H1 (cell line): Measurements from ENCODE around the gene ABI3BP. TPM values are rescaled to one million over a fixed set of nuclear protein-coding genes. Genes with fewer than 3 reads are reported as not detected.

ENCODE experiments used
- CTCF ChIA-PET: fragments of 300-600 bp; sonication (Branson Sonifier 250); formaldehyde crosslinking; loops from one replicate; lab custom pipeline; 2021; ENCODE audit not compliant: partially characterized antibody; lab: Charles Lee
- POLR2A ChIA-PET: fragments of 300-600 bp; sonication (Branson Sonifier 250); formaldehyde crosslinking; loops from one replicate; lab custom pipeline; 2021; ENCODE audit warnings: inconsistent platforms; ENCODE audit not compliant: partially characterized antibody; lab: Charles Lee
- DNase-seq, 2 experiments: peaks; one replicate each; pipeline versions ENCODE4 v3.0.0 to v3.0.0-alpha.2; 2010 to 2022; ENCODE audit warnings: low spot score in 2 of 2, low read depth in 1 of 2, mixed read lengths in 1 of 2
- FAIRE-seq: peaks from 2 replicates; lab custom pipeline; 2011; peaks lifted over from hg19 to GRCh38; lab: Jason Lieb, UNC
- H2AFZ ChIP-seq: 2 replicates; pipeline ENCODE4 v1.8.1; 2012; ENCODE audit warnings: low read length, inconsistent platforms
- H2AK5ac ChIP-seq: 2 replicates; pipeline ENCODE4 v1.6.1; 2013; ENCODE audit warnings: low read depth, low read length
- H2BK120ac ChIP-seq: replicated peaks from 2 replicates; pipeline ENCODE3; 2013; ENCODE audit warnings: low read depth, low read length, inconsistent platforms
- H2BK12ac ChIP-seq: 2 replicates; pipeline ENCODE4 v1.6.1; 2013; ENCODE audit warnings: low read depth, low read length
- H2BK15ac ChIP-seq: 2 replicates; pipeline ENCODE4 v1.6.1; 2013; ENCODE audit warnings: low read length
- H2BK20ac ChIP-seq: 2 replicates; pipeline ENCODE4 v1.6.1; 2013; ENCODE audit warnings: low read length
- H2BK5ac ChIP-seq: 2 replicates; pipeline ENCODE4 v1.6.1; 2013; ENCODE audit warnings: low read depth, low read length
- H3K14ac ChIP-seq: 2 replicates; pipeline ENCODE4 v1.6.1; 2013; ENCODE audit warnings: inconsistent platforms; ENCODE audit not compliant: insufficient read length
- H3K18ac ChIP-seq: 2 replicates; pipeline ENCODE4 v1.6.1; 2013; ENCODE audit warnings: low read length; ENCODE audit errors: extremely low read depth
- H3K23ac ChIP-seq: 2 replicates; pipeline ENCODE4 v1.6.1; 2013; ENCODE audit warnings: inconsistent platforms; ENCODE audit not compliant: insufficient read length
- H3K23me2 ChIP-seq: 2 replicates; pipeline ENCODE4 v1.6.1; 2013; ENCODE audit warnings: low read depth, low read length
- H3K27ac ChIP-seq: 2 replicates; pipeline ENCODE4 v1.6.1; 2011; ENCODE audit warnings: low read depth, low read length, inconsistent platforms
- H3K27me3 ChIP-seq, 4 experiments: replicated peaks in 1 of 4; 1 replicate in 1 of 4; 2 replicates in 3 of 4; pipeline versions ENCODE4 v1.6.1 to v1.8.1; 2011 to 2013; ENCODE audit warnings: low read length in 3 of 4, mild to moderate bottlenecking in 3 of 4, inconsistent platforms in 2 of 4, mixed read lengths in 2 of 4, moderate library complexity in 1 of 4; ENCODE audit not compliant: control insufficient read depth in 3 of 4, insufficient read depth in 3 of 4; ENCODE audit errors: extremely low read depth in 1 of 4
- H3K36me3 ChIP-seq, 4 experiments: 2 replicates each; pipeline versions ENCODE4 v1.6.1 to v1.8.1; 2011 to 2013; ENCODE audit warnings: mild to moderate bottlenecking in 4 of 4, low read length in 3 of 4, moderate library complexity in 2 of 4, control low read depth in 1 of 4, inconsistent platforms in 1 of 4; ENCODE audit not compliant: insufficient read depth in 4 of 4, control insufficient read depth in 2 of 4
- H3K4ac ChIP-seq: replicated peaks from 2 replicates; pipeline ENCODE3; 2013; ENCODE audit warnings: low read length, low read depth, mixed read lengths, inconsistent platforms; ENCODE audit not compliant: insufficient read length
- H3K4me1 ChIP-seq, 4 experiments: replicated peaks in 1 of 4; 1 replicate in 1 of 4; 2 replicates in 3 of 4; pipeline versions ENCODE4 v1.6.1 to v1.8.1; 2011 to 2013; ENCODE audit warnings: low read length in 3 of 4, inconsistent platforms in 2 of 4, mixed read lengths in 1 of 4; ENCODE audit not compliant: insufficient read depth in 4 of 4, control insufficient read depth in 3 of 4
- H3K4me2 ChIP-seq, 2 experiments: 2 replicates each; pipeline versions ENCODE4 v1.6.1 to v1.8.1; 2011 to 2013; ENCODE audit warnings: low read depth in 2 of 2, low read length in 2 of 2, control low read depth in 1 of 2, inconsistent platforms in 1 of 2, mild to moderate bottlenecking in 1 of 2; ENCODE audit not compliant: insufficient read depth in 1 of 2
- H3K4me3 ChIP-seq, 4 experiments: fragments of 200-600, 300-600 bp in 1 of 4; sonication (generic), shearing (Covaris generic), sonication (Bioruptor Twin) in 1 of 4; 2 replicates each; pipeline versions ENCODE4 v1.5.1 to v1.8.1; 2011 to 2016; ENCODE audit warnings: low read length in 4 of 4, low read depth in 3 of 4, control low read depth in 2 of 4, inconsistent platforms in 2 of 4, mild to moderate bottlenecking in 2 of 4, mixed read lengths in 1 of 4, moderate library complexity in 1 of 4; ENCODE audit not compliant: insufficient read depth in 2 of 4; ENCODE audit errors: extremely low read depth in 1 of 4
- H3K56ac ChIP-seq: replicated peaks from 2 replicates; pipeline ENCODE3; 2013; ENCODE audit warnings: low read depth, mild to moderate bottlenecking, mixed read lengths, low read length, inconsistent platforms; ENCODE audit not compliant: insufficient read length
- H3K79me1 ChIP-seq: 2 replicates; pipeline ENCODE4 v1.6.1; 2013; ENCODE audit warnings: low read depth, low read length, control low read depth
- H3K79me2 ChIP-seq, 2 experiments: 2 replicates each; pipeline versions ENCODE4 v1.6.1 to v1.8.1; 2012 to 2013; ENCODE audit warnings: low read length in 2 of 2, mild to moderate bottlenecking in 2 of 2, inconsistent platforms in 1 of 2; ENCODE audit not compliant: insufficient read depth in 2 of 2, control insufficient read depth in 1 of 2
- H3K9ac ChIP-seq, 4 experiments: replicated peaks in 1 of 4; 1 replicate in 1 of 4; 2 replicates in 3 of 4; pipeline versions ENCODE4 v1.6.1 to v1.8.1; 2011 to 2013; ENCODE audit warnings: low read depth in 3 of 4, low read length in 3 of 4, control low read depth in 2 of 4, mild to moderate bottlenecking in 2 of 4, moderate library complexity in 2 of 4, inconsistent platforms in 1 of 4; ENCODE audit errors: extremely low read depth in 1 of 4
- H3K9me3 ChIP-seq, 2 experiments: 2 replicates each; pipeline versions ENCODE4 v1.6.1 to v1.8.1; 2012 to 2013; ENCODE audit warnings: mild to moderate bottlenecking in 2 of 2, moderate library complexity in 2 of 2, control low read depth in 1 of 2, inconsistent platforms in 1 of 2, low read depth in 1 of 2, low read length in 1 of 2, mixed read lengths in 1 of 2; ENCODE audit not compliant: insufficient read depth in 2 of 2
- H4K20me1 ChIP-seq, 2 experiments: replicated peaks in 1 of 2; 2 replicates each; pipeline versions ENCODE3 to v1.8.1; 2011 to 2013; ENCODE audit warnings: inconsistent platforms in 2 of 2, low read length in 2 of 2, mild to moderate bottlenecking in 1 of 2; ENCODE audit not compliant: insufficient read depth in 2 of 2, control insufficient read depth in 1 of 2
- H4K5ac ChIP-seq: 2 replicates; pipeline ENCODE4 v1.6.1; 2013; ENCODE audit warnings: low read length, low read depth, mixed read lengths, inconsistent platforms; ENCODE audit not compliant: insufficient read length
- H4K8ac ChIP-seq: 2 replicates; pipeline ENCODE4 v1.8.0; 2013; ENCODE audit warnings: mild to moderate bottlenecking, moderate library complexity, low read length, inconsistent platforms; ENCODE audit not compliant: insufficient read depth; ENCODE audit errors: extremely low read depth
- H4K91ac ChIP-seq: replicated peaks from 2 replicates; pipeline ENCODE3; 2013; ENCODE audit warnings: low read length, mixed read lengths, inconsistent platforms; ENCODE audit not compliant: insufficient read length
- ATF2 ChIP-seq: IDR thresholded peaks from 2 replicates; pipeline ENCODE4 v1.6.1; 2012; ENCODE audit warnings: low read length, inconsistent platforms
- BRCA1 ChIP-seq: IDR thresholded peaks from 2 replicates; pipeline ENCODE4 v1.6.1; 2012; ENCODE audit warnings: low read depth, low read length, improper control_type of control experiment
- CBX5 ChIP-seq: fragments of 300-800, 300-1000 bp; sonication (generic); IDR thresholded peaks from 2 replicates; pipeline ENCODE4 v1.7.1; 2016; ENCODE audit warnings: antibody characterized with exemption, low read length, low read depth
- CREB1 ChIP-seq: IDR thresholded peaks from 2 replicates; pipeline ENCODE4 v1.6.1; 2012; ENCODE audit warnings: inconsistent platforms
- E2F6 ChIP-seq: IDR thresholded peaks from 2 replicates; pipeline ENCODE4 v1.6.1; 2012; ENCODE audit warnings: inconsistent platforms
- EP300 ChIP-seq, 2 experiments: IDR thresholded peaks; 1 replicate in 1 of 2; 2 replicates in 1 of 2; pipeline ENCODE4 v1.6.1; 2011 to 2012; ENCODE audit warnings: low read depth in 2 of 2, low read length in 2 of 2, mild to moderate bottlenecking in 2 of 2, borderline replicate concordance in 1 of 2, inconsistent platforms in 1 of 2, moderate library complexity in 1 of 2
- MAFK ChIP-seq: IDR thresholded peaks from 2 replicates; pipeline ENCODE4 v1.6.1; 2012; ENCODE audit warnings: low read depth, mild to moderate bottlenecking, improper control_type of control experiment, low read length
- POLR2A ChIP-seq, 2 experiments: IDR thresholded peaks; 1 replicate in 1 of 2; 2 replicates in 1 of 2; pipeline ENCODE4 v1.6.1; 2011; ENCODE audit warnings: low read depth in 2 of 2, low read length in 2 of 2, mild to moderate bottlenecking in 2 of 2; ENCODE audit errors: control extremely low read depth in 1 of 2
- RXRA ChIP-seq: IDR thresholded peaks from 2 replicates; pipeline ENCODE4 v1.6.1; 2011; ENCODE audit warnings: low read depth, mild to moderate bottlenecking, low read length, moderate library complexity; ENCODE audit not compliant: insufficient read depth
- ZNF274 ChIP-seq: IDR thresholded peaks from 2 replicates; pipeline ENCODE4 v1.7.0; 2012; ENCODE audit warnings: low read length, borderline replicate concordance; ENCODE audit errors: extremely low read depth
- WGBS, 2 experiments: shearing (Covaris generic) in 1 of 2; methylation state at CpG; one replicate each; pipeline versions ENCODE4 v1.1.6 to v1.1.7; 2013 to 2015; ENCODE audit warnings: low lambda C conversion rate in 2 of 2, mixed read lengths in 2 of 2, inconsistent platforms in 1 of 2, low coverage in 1 of 2, missing lambda C conversion rate in 1 of 2; ENCODE audit not compliant: insufficient replicate concordance in 2 of 2, insufficient coverage in 1 of 2, insufficient read length in 1 of 2; ENCODE audit errors: extremely low coverage in 1 of 2, missing lambda C conversion rate in 1 of 2; 5-methylcytosine and 5-hydroxymethylcytosine counted together
- polyA plus RNA-seq, 7 experiments: library from polyadenylated mRNA; depleted of rRNA in 3 of 7; stranded (reverse) in 5 of 7; unstranded in 2 of 7; fragments of >200 nt in 5 of 7; fragments of 200-250 nt in 2 of 7; gene quantifications; 1 replicate in 5 of 7; 2 replicates in 1 of 7; 4 replicates in 1 of 7; pipeline versions ENCODE4 v1.2.1 to v1.2.3, GENCODE V29; 2011 to 2013; ENCODE audit warnings: missing spikeins in 2 of 7, mixed read lengths in 2 of 7
- total RNA-seq: library from RNA; stranded (reverse); fragmentation: NEBNext Ultra II Directional; extraction: Animal tissue kit (Norgen Biotek cat#: 25700); gene quantifications from 2 replicates; pipeline ENCODE4 v1.2.1, GENCODE V29; 2021

ABI3BP gene
- total and polyA plus RNA-seq, 2 of the 8 experiments (the other 6 are each of a cell fraction or from before 2014, with no cell fraction given), result 0.08 to 0.32 TPM

- DNase-seq, result no peak
- no peak for TF ChIP-seq POLR2A (IDR thresholded peaks at IDR 0.05; ENCODE audit: control extremely low read depth in 1 of 2, low read depth in 2 of 2, low read length in 2 of 2)
- TF ChIP-seq CBX5, result no peak
- TF ChIP-seq CREB1, result no peak
- no peak for TF ChIP-seq ZNF274
- TF ChIP-seq E2F6, result no peak
- TF ChIP-seq ATF2, result no peak
- TF ChIP-seq EP300 (IDR thresholded peaks at IDR 0.05; ENCODE audit: borderline replicate concordance in 1 of 2, low read depth in 2 of 2, low read length in 2 of 2), result no peak
- TF ChIP-seq RXRA, result no peak
- no peak for TF ChIP-seq BRCA1
- TF ChIP-seq MAFK, result no peak
- TF ChIP-seq, all 59 proteins: peak for 0
Observed at GRCh38 chr3:100981164-100981911, 11.9 kb downstream of the ABI3BP start.

More at GRCh38 chr3:100981164-100981911, 11.9 kb downstream of the ABI3BP start:
- H4K8ac ChIP-seq, result no peak overlapping the region
- no peak overlapping the region for H4K91ac ChIP-seq
- no peaks in the 10 kb centered on the region for H4K20me1 ChIP-seq
- no peak overlapping the region for H2AFZ ChIP-seq
- no peaks in the 10 kb centered on the region for H3K79me2 ChIP-seq
- H3K36me3 ChIP-seq, result no peaks in the 10 kb centered on the region
- no peak overlapping the region for H2BK120ac ChIP-seq
- H3K27ac ChIP-seq, result no peak overlapping the region
- WGBS, 2 experiments, result 93% methylated on average over 3 of the region's 3 CpGs; no CpG with 5 or more reads in 1 of the 2 experiments
- H2BK20ac ChIP-seq, result no peak overlapping the region
- no peak overlapping the region for H3K4me3 ChIP-seq
- no peaks in the 10 kb centered on the region for H3K27me3 ChIP-seq
- no peaks in the 10 kb centered on the region for H3K79me1 ChIP-seq
- ChIA-PET POLR2A (no interaction called here), CTCF (no interaction called here)
- H3K4me1 ChIP-seq, result 0 out of 7 replicates have a peak, but pooled peaks cover 0 to 2% (median under 1%) of the 10 kb centered on the region in 4 experiments
- no peak for FAIRE-seq
- H2AK5ac ChIP-seq, result no peak overlapping the region
- H2BK15ac ChIP-seq, result no peak overlapping the region
- H3K18ac ChIP-seq, result no peak overlapping the region
- H3K9me3 ChIP-seq, result no peaks in the 10 kb centered on the region
- no peak overlapping the region for H3K9ac ChIP-seq
- no peak overlapping the region for H3K14ac ChIP-seq
- H3K23ac ChIP-seq, result no peak overlapping the region
- no peak overlapping the region for H3K4me2 ChIP-seq
- H3K4ac ChIP-seq, result no peak overlapping the region
- no peaks in the 10 kb centered on the region for H3K23me2 ChIP-seq
- H3K56ac ChIP-seq, result no peak overlapping the region
- H2BK12ac ChIP-seq, result no peak overlapping the region
- H4K5ac ChIP-seq, result no peak overlapping the region
- no peak overlapping the region for H2BK5ac ChIP-seq
